Measurements from ENCODE around the gene SNX13.

DNA sequence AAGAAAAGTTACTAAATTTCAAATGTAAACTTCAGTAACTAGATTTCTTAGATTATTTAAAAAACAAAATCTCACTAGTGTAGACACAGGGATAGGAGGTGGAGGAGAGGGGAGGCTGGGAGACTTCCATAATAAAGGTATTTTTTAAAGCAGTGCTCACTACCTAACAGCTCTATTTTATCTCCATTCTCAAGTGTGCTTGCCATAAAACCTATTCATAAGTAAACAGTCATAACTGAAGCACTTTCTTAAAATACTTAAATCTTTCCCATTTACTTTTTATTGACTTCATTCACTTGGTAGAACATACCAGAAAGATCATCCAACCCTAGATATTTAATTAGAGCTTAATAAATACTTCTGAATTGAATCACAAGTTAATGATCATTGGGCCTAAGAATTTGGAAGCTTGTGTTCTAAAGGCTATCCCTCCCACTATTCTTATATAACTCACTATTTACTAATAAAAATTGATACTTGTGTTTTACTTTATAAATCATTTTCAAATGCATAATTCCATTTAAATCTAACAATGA, 107.4 kb downstream of the SNX13 start:
- no peak for TF ChIP-seq TAF1 (IDR thresholded peaks at IDR 0.05; ENCODE audit: low read depth, low read length)
- no peak for TF ChIP-seq POLR2A (IDR thresholded peaks at IDR 0.05; ENCODE audit: low read depth, low read length)
- no peak for TF ChIP-seq POLR2AphosphoS5 (IDR thresholded peaks at IDR 0.05; ENCODE audit: low read depth, low read length)
- TF ChIP-seq PAX5 (IDR thresholded peaks at IDR 0.05; ENCODE audit: insufficient read depth, low read length, severe bottlenecking): no peak
- TF ChIP-seq POU2F2 (IDR thresholded peaks at IDR 0.05; ENCODE audit: low read depth, low read length): no peak
- no peak for TF ChIP-seq SPI1 (IDR thresholded peaks at IDR 0.05; ENCODE audit: low read depth, low read length)
